SU-DHL-6 (cell line): ENCODE data around the gene LRP3.

Source experiments
- H2AFZ ChIP-seq: fragments of 200-600 bp; sonication (generic); 2 replicates; pipeline ENCODE4 v1.6.1; 2014; ENCODE audit warnings: low read depth, mild to moderate bottlenecking, moderate library complexity, mixed read lengths, antibody characterized with exemption, low read length; ENCODE audit not compliant: severe bottlenecking
- H3F3A ChIP-seq: fragments of 200-600 bp; shearing (Covaris generic); 2 replicates; pipeline ENCODE4 v1.6.0; 2016; ENCODE audit warnings: antibody characterized with exemption, mild to moderate bottlenecking; ENCODE audit not compliant: insufficient read depth
- H3K27ac ChIP-seq: fragments of 200-600 bp; sonication (generic); 2 replicates; pipeline ENCODE4 v1.5.1; 2016; ENCODE audit warnings: low read depth, mild to moderate bottlenecking, low read length, moderate library complexity, mixed read lengths
- H3K27me3 ChIP-seq: fragments of 200-600 bp; sonication (generic), shearing (Covaris generic); 2 replicates; pipeline ENCODE4 v1.6.0; 2014; ENCODE audit warnings: mild to moderate bottlenecking, low read length
- H3K36me3 ChIP-seq: fragments of 200-600 bp; sonication (generic); 2 replicates; pipeline ENCODE4 v1.6.1; 2014; ENCODE audit warnings: mild to moderate bottlenecking, low read length, mixed read lengths
- H3K4me2 ChIP-seq: fragments of 300-600, 200-600 bp; shearing (Covaris generic), sonication (generic); 2 replicates; pipeline ENCODE4 v1.6.0; 2014; ENCODE audit warnings: low read length, low read depth, mild to moderate bottlenecking; ENCODE audit not compliant: poor library complexity, severe bottlenecking
- H3K4me3 ChIP-seq: fragments of 200-600 bp; sonication (generic); 2 replicates; pipeline ENCODE4 v1.5.1; 2014; ENCODE audit warnings: antibody characterized with exemption, low read length, mild to moderate bottlenecking, mixed read lengths; ENCODE audit not compliant: insufficient read depth, poor library complexity, severe bottlenecking
- H3K79me2 ChIP-seq: fragments of 200-600 bp; sonication (generic); 2 replicates; pipeline ENCODE4 v1.6.1; 2014; ENCODE audit warnings: mild to moderate bottlenecking, low read length, moderate library complexity; ENCODE audit not compliant: insufficient read depth
- H3K9ac ChIP-seq: fragments of 200-600 bp; sonication (generic); 2 replicates; pipeline ENCODE4 v1.7.0; 2014; ENCODE audit warnings: mild to moderate bottlenecking, low read length
- H3K9me2 ChIP-seq: fragments of 200-600 bp; sonication (generic); replicated peaks from 2 replicates; pipeline ENCODE4 v1.6.1; 2014; ENCODE audit warnings: low read length; ENCODE audit not compliant: insufficient read depth
- H3K9me3 ChIP-seq: fragments of 200-600 bp; sonication (generic); 2 replicates; pipeline ENCODE4 v1.6.1; 2014; ENCODE audit warnings: low read length, mixed read lengths; ENCODE audit not compliant: insufficient read depth
- H4K20me1 ChIP-seq: fragments of 200-600 bp; sonication (generic); 2 replicates; pipeline ENCODE4 v1.6.1; 2014; ENCODE audit warnings: low read depth, mild to moderate bottlenecking, antibody characterized with exemption, low read length, moderate library complexity, mixed read lengths
- CTCF ChIP-seq: fragments of 200-600 bp; sonication (generic); IDR thresholded peaks from one replicate; pipeline ENCODE4 v1.5.1; 2017; ENCODE audit warnings: antibody characterized with exemption, mild to moderate bottlenecking, low read length, moderate library complexity; ENCODE audit not compliant: insufficient read depth, poor library complexity, severe bottlenecking
- EZH2phosphoT487 ChIP-seq: fragments of 200-600 bp; sonication (generic), shearing (Covaris generic); conservative IDR thresholded peaks from 2 replicates; pipeline ENCODE4 v1.6.1; 2018; ENCODE audit warnings: mild to moderate bottlenecking, antibody characterized with exemption, low read length, moderate library complexity, mixed read lengths

Gene LRP3

GRCh38 chr19:33256261-33256660 lies 62.1 kb downstream of the LRP3 start:
- Histone ChIP-seq H3K27ac (no peak overlapping the region), H3K9me3 (no peaks in the 10 kb centered on the region), H3K79me2 (no peaks in the 10 kb centered on the region), H3K4me2 (no peak overlapping the region), H3K27me3 (no peaks in the 10 kb centered on the region), H3K4me3 (no peak overlapping the region), H4K20me1 (no peaks in the 10 kb centered on the region), H3K9ac (no peak overlapping the region), H3K36me3 (no peaks in the 10 kb centered on the region), H2AFZ (no peak overlapping the region), H3K9me2 (no peaks in the 10 kb centered on the region), H3F3A (no peaks in the 10 kb centered on the region)
- TF ChIP-seq CTCF, result no peak
- no peak for TF ChIP-seq EZH2phosphoT487

DNA sequence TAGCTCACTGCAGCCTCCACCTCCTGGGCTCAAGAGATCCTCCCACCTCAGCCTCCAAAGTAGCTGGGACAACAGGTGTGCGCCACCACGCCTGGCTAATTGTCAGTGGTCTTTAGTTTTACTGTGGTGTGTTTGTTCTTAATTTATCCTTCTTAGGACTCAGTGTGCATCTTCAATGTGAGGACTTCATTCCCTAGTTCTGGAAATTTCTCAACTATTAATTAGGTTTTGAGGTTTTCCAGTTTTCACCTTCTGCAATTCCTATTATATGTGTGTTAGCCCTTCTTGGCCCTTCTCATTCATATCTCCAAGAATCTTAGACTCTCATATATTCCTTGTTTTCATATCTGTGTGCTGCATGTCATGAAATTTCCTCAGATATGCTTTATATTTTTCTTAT lies 63.7 kb downstream of the LRP3 start:
- no peak overlapping the region for H3K4me2 ChIP-seq
- TF ChIP-seq CTCF (no peak), EZH2phosphoT487 (no peak)
- no peak overlapping the region for H2AFZ ChIP-seq

More for the DNA sequence above, 63.7 kb downstream of the LRP3 start:
- Histone ChIP-seq H3K79me2 (no peaks in the 10 kb centered on the region), H4K20me1 (no peaks in the 10 kb centered on the region), H3K27me3 (no peaks in the 10 kb centered on the region), H3K36me3 (no peaks in the 10 kb centered on the region), H3K27ac (no peak overlapping the region), H3K9me3 (no peaks in the 10 kb centered on the region), H3K9ac (no peak overlapping the region), H3F3A (no peaks in the 10 kb centered on the region), H3K9me2 (no peaks in the 10 kb centered on the region), H3K4me3 (no peak overlapping the region)
